ENCODE measurements around the gene PTK6.
A peak's percentile ranks its signal among the peaks of the same experiment; 100 is the strongest.

Gene PTK6

GRCh38 chr20:63570281-63571086 lies 33.3 kb upstream of the PTK6 start:
- DNase-seq (ENCODE audit: insufficient read length, low spot score) (no peak), FAIRE-seq (peak; percentile 69)

- DNase-seq (ENCODE audit: insufficient read length, low spot score) (no peak), FAIRE-seq (no peak)
Observed at GRCh38 chr20:63568986-63569949, 32.1 kb upstream of the PTK6 start.

GRCh38 chr20:63568170-63568981 lies 31.2 kb upstream of the PTK6 start:
- no peak for DNase-seq (ENCODE audit: insufficient read length, low spot score)
- FAIRE-seq: peak; percentile 64

GRCh38 chr20:63567386-63568169 lies 30.4 kb upstream of the PTK6 start:
- FAIRE-seq: peak; percentile 52
- DNase-seq (ENCODE audit: insufficient read length, low spot score): no peak

- FAIRE-seq (no peak), DNase-seq (ENCODE audit: insufficient read length, low spot score) (no peak)
Observed at GRCh38 chr20:63567136-63567385, 29.9 kb upstream of the PTK6 start.

GRCh38 chr20:63566395-63567135 lies 29.4 kb upstream of the PTK6 start:
- DNase-seq (ENCODE audit: insufficient read length, low spot score): no peak
- FAIRE-seq: peak; percentile 100

GRCh38 chr20:63565699-63566335 lies 28.6 kb upstream of the PTK6 start:
- DNase-seq (ENCODE audit: insufficient read length, low spot score) (no peak), FAIRE-seq (no peak)

GRCh38 chr20:63565021-63565698 lies 28.0 kb upstream of the PTK6 start:
- no peak for FAIRE-seq

GRCh38 chr20:63564036-63564810 lies 27.0 kb upstream of the PTK6 start:
- no peak for FAIRE-seq

More at GRCh38 chr20:63565021-63565698, 28.0 kb upstream of the PTK6 start:
- no peak for DNase-seq (ENCODE audit: insufficient read length, low spot score)

GRCh38 chr20:63563225-63563935 lies 26.2 kb upstream of the PTK6 start:
- no peak for DNase-seq (ENCODE audit: insufficient read length, low spot score)
- no peak for FAIRE-seq

More at GRCh38 chr20:63564036-63564810, 27.0 kb upstream of the PTK6 start:
- no peak for DNase-seq (ENCODE audit: insufficient read length, low spot score)

GRCh38 chr20:63562461-63563224 lies 25.5 kb upstream of the PTK6 start:
- no peak for DNase-seq (ENCODE audit: insufficient read length, low spot score)
- FAIRE-seq: no peak

- FAIRE-seq: no peak
Observed at GRCh38 chr20:63561624-63562396, 24.6 kb upstream of the PTK6 start.

GRCh38 chr20:63560856-63561609 lies 23.9 kb upstream of the PTK6 start:
- DNase-seq (ENCODE audit: insufficient read length, low spot score) (no peak), FAIRE-seq (peak; percentile 60)

More at GRCh38 chr20:63561624-63562396, 24.6 kb upstream of the PTK6 start:
- DNase-seq (ENCODE audit: insufficient read length, low spot score): no peak

GRCh38 chr20:63560333-63560805 lies 23.2 kb upstream of the PTK6 start:
- FAIRE-seq (peak; percentile 87), DNase-seq (ENCODE audit: insufficient read length, low spot score) (no peak)
